Bone marrow (tissue), 2 donors: ENCODE measurements around the gene CCDC85C.
"Not testable (repeated sequence)": the region's sequence is repeated elsewhere in the genome, so short reads cannot be mapped to it uniquely, and the experiment has no call there.

ENCODE experiments used
- DNase-seq, 2 donors: peaks; one replicate each; lab custom pipeline; 2025; lab: John Stamatoyannopoulos, UW

CCDC85C gene

GRCh38 chr14:99603471-99604277 is at the start of gene CCDC85C:
Gene CCDC85C (minus strand): TSS chr14:99604207. CDS start chr14:99603959, 248 bp downstream.
- no peak for DNase-seq

GRCh38 chr14:99651953-99652746 is 48.1 kb upstream of the CCDC85C start:
- no peak for DNase-seq

- DNase-seq: no peak
Measured at GRCh38 chr14:99650189-99650588, 46.2 kb upstream of the CCDC85C start.

- no peak for DNase-seq
Measured at GRCh38 chr14:99649643-99650042, 45.6 kb upstream of the CCDC85C start.

- no peak for DNase-seq
Measured at GRCh38 chr14:99649219-99649618, 45.2 kb upstream of the CCDC85C start.

GRCh38 chr14:99648027-99648784 is 44.2 kb upstream of the CCDC85C start:
- no peak for DNase-seq

- no peak for DNase-seq
Measured at GRCh38 chr14:99647411-99647810, 43.4 kb upstream of the CCDC85C start.

- no peak for DNase-seq
Measured at GRCh38 chr14:99645545-99646505, 41.8 kb upstream of the CCDC85C start.

- DNase-seq: no peak
Measured at GRCh38 chr14:99644723-99645544, 40.9 kb upstream of the CCDC85C start, which contains the start of gene HHIPL1. Gene HHIPL1 (plus strand): TSS chr14:99645129. CDS start chr14:99645208, 79 bp downstream.

- DNase-seq: no peak
Measured at GRCh38 chr14:99644035-99644587, 40.1 kb upstream of the CCDC85C start.

- no peak for DNase-seq
Measured at GRCh38 chr14:99643343-99643742, 39.3 kb upstream of the CCDC85C start.

GRCh38 chr14:99642771-99643170 is 38.8 kb upstream of the CCDC85C start:
- DNase-seq: not testable (repeated sequence)

- no peak for DNase-seq
Measured at GRCh38 chr14:99637624-99638023, 33.6 kb upstream of the CCDC85C start.

GRCh38 chr14:99636487-99636886 is 32.5 kb upstream of the CCDC85C start:
- DNase-seq: no peak

- DNase-seq: no peak
Measured at GRCh38 chr14:99635116-99635515, 31.1 kb upstream of the CCDC85C start.

- DNase-seq: no peak
Measured at GRCh38 chr14:99634443-99634842, 30.4 kb upstream of the CCDC85C start.

- DNase-seq: no peak
Measured at GRCh38 chr14:99633918-99634317, 29.9 kb upstream of the CCDC85C start.

GRCh38 chr14:99633141-99633540 is 29.1 kb upstream of the CCDC85C start:
- DNase-seq: no peak

GRCh38 chr14:99632410-99633035 is 28.5 kb upstream of the CCDC85C start:
- DNase-seq: no peak
